Measurements from ENCODE around the gene ASTN2.

DNA sequence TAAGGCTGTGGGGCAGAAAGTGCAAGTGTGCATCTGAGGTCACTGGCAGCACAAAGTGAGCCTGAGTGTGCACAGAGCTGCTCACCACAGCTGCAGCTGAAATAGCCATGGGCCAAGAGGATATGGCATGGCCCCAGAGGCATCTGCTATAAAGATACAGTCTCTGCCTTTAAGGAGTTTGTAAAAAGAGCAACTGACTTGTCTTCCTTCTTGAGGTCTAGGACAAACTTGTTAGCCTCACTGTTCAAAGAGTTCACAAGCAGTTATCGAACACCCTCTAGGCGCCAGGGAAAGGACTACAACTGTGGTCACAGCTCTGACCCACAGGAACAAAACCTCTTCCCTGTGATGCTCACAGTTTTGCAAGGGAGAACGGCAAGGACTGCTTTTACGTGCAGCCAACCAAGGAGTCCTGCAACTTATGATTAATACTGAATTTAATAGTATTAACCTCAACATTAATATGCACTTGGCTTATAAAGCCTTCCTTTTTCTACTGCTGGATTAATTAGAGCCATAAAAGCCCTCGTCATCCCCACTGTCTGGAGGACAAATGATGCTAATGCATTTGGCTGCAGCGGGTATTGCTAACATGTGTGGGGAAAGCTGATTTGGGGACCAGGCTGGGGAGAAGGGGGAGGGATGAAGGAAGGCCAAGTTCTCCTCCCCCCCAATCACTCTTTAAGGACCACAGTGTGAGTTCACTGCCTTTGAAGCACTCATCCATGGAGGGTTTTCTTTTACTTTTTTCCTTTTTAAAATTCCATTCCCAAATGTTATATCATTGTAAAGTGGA is 917.6 kb downstream of the ASTN2 start:
- TF ChIP-seq POLR2A (IDR thresholded peaks at IDR 0.05) (no peak), POLR2AphosphoS5 (IDR thresholded peaks at IDR 0.05) (no peak)
- TF ChIP-seq, protein P1, sequence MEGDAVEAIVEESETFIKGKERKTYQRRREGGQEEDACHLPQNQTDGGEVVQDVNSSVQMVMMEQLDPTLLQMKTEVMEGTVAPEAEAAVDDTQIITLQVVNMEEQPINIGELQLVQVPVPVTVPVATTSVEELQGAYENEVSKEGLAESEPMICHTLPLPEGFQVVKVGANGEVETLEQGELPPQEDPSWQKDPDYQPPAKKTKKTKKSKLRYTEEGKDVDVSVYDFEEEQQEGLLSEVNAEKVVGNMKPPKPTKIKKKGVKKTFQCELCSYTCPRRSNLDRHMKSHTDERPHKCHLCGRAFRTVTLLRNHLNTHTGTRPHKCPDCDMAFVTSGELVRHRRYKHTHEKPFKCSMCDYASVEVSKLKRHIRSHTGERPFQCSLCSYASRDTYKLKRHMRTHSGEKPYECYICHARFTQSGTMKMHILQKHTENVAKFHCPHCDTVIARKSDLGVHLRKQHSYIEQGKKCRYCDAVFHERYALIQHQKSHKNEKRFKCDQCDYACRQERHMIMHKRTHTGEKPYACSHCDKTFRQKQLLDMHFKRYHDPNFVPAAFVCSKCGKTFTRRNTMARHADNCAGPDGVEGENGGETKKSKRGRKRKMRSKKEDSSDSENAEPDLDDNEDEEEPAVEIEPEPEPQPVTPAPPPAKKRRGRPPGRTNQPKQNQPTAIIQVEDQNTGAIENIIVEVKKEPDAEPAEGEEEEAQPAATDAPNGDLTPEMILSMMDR (IDR thresholded peaks at IDR 0.05), result no peak

Measured in prostate gland (tissue), 2 donors.